ENCODE data around the gene NTSR2.

NTSR2 gene

GRCh38 chr2:11685906-11686470 is 16.0 kb upstream of the NTSR2 start:
- in situ Hi-C loops (cut with MboI; ENCODE audit: low sequenced_read_pairs, unreplicated experiment) = loop anchor here (10.0 kb wide), 1 partner anchor 99 kb away; no protein-coding TSS in a partner anchor
- no peak for TF ChIP-seq CTCF (IDR thresholded peaks at IDR 0.05; ENCODE audit: borderline replicate concordance, control extremely low read depth, extremely low read depth, insufficient read depth, missing control alignments)
- no peak for DNase-seq (ENCODE audit: low spot score)

- no peak for DNase-seq (ENCODE audit: low spot score)
- in situ Hi-C loops (cut with MboI; ENCODE audit: low sequenced_read_pairs, unreplicated experiment) = loop anchor here (10.0 kb wide), 1 partner anchor 100 kb away; no protein-coding TSS in a partner anchor
- TF ChIP-seq CTCF (IDR thresholded peaks at IDR 0.05; ENCODE audit: borderline replicate concordance, control extremely low read depth, extremely low read depth, insufficient read depth, missing control alignments) = no peak
These were observed 15.0 kb upstream of the NTSR2 start for GRCh38 chr2:11684894-11685460.

- in situ Hi-C loops (cut with MboI; ENCODE audit: low sequenced_read_pairs, unreplicated experiment) = loop anchor here (10.0 kb wide), 1 partner anchor 101 kb away; no protein-coding TSS in a partner anchor
These were observed 14.0 kb upstream of the NTSR2 start for GRCh38 chr2:11683966-11684365.

GRCh38 chr2:11683476-11683875 is 13.5 kb upstream of the NTSR2 start:
- in situ Hi-C loops (cut with MboI; ENCODE audit: low sequenced_read_pairs, unreplicated experiment) = loop anchor here (10.0 kb wide), 1 partner anchor 101 kb away; no protein-coding TSS in a partner anchor
- TF ChIP-seq CTCF (IDR thresholded peaks at IDR 0.05; ENCODE audit: borderline replicate concordance, control extremely low read depth, extremely low read depth, insufficient read depth, missing control alignments) = no peak
- no peak for DNase-seq (ENCODE audit: low spot score)

More at GRCh38 chr2:11683966-11684365, 14.0 kb upstream of the NTSR2 start:
- no peak for TF ChIP-seq CTCF (IDR thresholded peaks at IDR 0.05; ENCODE audit: borderline replicate concordance, control extremely low read depth, extremely low read depth, insufficient read depth, missing control alignments)
- DNase-seq (ENCODE audit: low spot score) = no peak

GRCh38 chr2:11682590-11682915 is 12.6 kb upstream of the NTSR2 start:
- no peak for DNase-seq (ENCODE audit: low spot score)
- in situ Hi-C loops (cut with MboI; ENCODE audit: low sequenced_read_pairs, unreplicated experiment) = loop anchor here (10.0 kb wide), 1 partner anchor 102 kb away; no protein-coding TSS in a partner anchor
- no peak for TF ChIP-seq CTCF (IDR thresholded peaks at IDR 0.05; ENCODE audit: borderline replicate concordance, control extremely low read depth, extremely low read depth, insufficient read depth, missing control alignments)

- in situ Hi-C loops (cut with MboI; ENCODE audit: low sequenced_read_pairs, unreplicated experiment) = loop anchor here (10.0 kb wide), 1 partner anchor 103 kb away; no protein-coding TSS in a partner anchor
- TF ChIP-seq CTCF (IDR thresholded peaks at IDR 0.05; ENCODE audit: borderline replicate concordance, control extremely low read depth, extremely low read depth, insufficient read depth, missing control alignments) = peak; percentile 44
- DNase-seq (ENCODE audit: low spot score) = peak; percentile 87
These were observed 12.0 kb upstream of the NTSR2 start for GRCh38 chr2:11681722-11682589.
